Measurements from ENCODE around the gene DLG2. TPM values are rescaled to one million over a fixed set of nuclear protein-coding genes. Genes with fewer than 3 reads are reported as not detected.

DLG2 gene
- total and polyA plus RNA-seq, 9 of the 15 experiments (the other 6 are each of a cell fraction or from before 2014, with no cell fraction given) = 0.52 to 1.6 (median 0.95) TPM

- no peak for ATAC-seq
- CTCF ChIA-PET (ENCODE audit: low intra/inter-chr PET ratio) = no interaction called here
- no peaks in the 10 kb centered on the region for H3K4me1 ChIP-seq (replicated peaks in 1 of 2; ENCODE audit: control insufficient read depth in 2 of 2, insufficient read depth in 2 of 2, low read length in 2 of 2)
These were observed 1565.4 kb downstream of the DLG2 start for GRCh38 chr11:84061726-84062125.

More at GRCh38 chr11:84061726-84062125, 1565.4 kb downstream of the DLG2 start:
- H3K27ac ChIP-seq (ENCODE audit: extremely low read depth, low read depth, low read length) = no peak overlapping the region
- POLR2A ChIA-PET = no interaction called here
- TF ChIP-seq POLR2AphosphoS2 (IDR thresholded peaks at IDR 0.05; ENCODE audit: low read length) (no peak), YBX1 (IDR thresholded peaks at IDR 0.05) (no peak), LCOR (CRISPR knock-in tag; IDR thresholded peaks at IDR 0.05) (no peak), ZNF584 (CRISPR knock-in tag; IDR thresholded peaks at IDR 0.05; ENCODE audit: low read depth) (no peak), RFX1 (IDR thresholded peaks at IDR 0.05) (no peak), ZMIZ1 (IDR thresholded peaks at IDR 0.05; ENCODE audit: low read depth in 2 of 2, low read length in 2 of 2) (no peak), KLF6 (CRISPR knock-in tag; IDR thresholded peaks at IDR 0.05; ENCODE audit: borderline replicate concordance) (no peak), CXXC5 (CRISPR knock-in tag; IDR thresholded peaks at IDR 0.05) (no peak)
- in situ Hi-C loops (cut with MboI) (no loop called here), intact Hi-C loops (cut with micrococcal nuclease) (no loop called here)
- H3K9ac ChIP-seq (ENCODE audit: insufficient read depth in 1 of 2, low read depth in 2 of 2, low read length in 2 of 2) = no peak overlapping the region
- no TSS peak for BruUV-seq (replicated peaks)
- no peaks in the 10 kb centered on the region for H3K9me1 ChIP-seq (ENCODE audit: control insufficient read depth, insufficient read depth, low read length)
- H4K20me1 ChIP-seq (replicated peaks; ENCODE audit: control insufficient read depth, insufficient read depth, low read length) = no peaks in the 10 kb centered on the region
- no peak overlapping the region for H2AFZ ChIP-seq (ENCODE audit: low read depth, low read length)
- FAIRE-seq (no peak), DNase-seq (ENCODE audit: extremely low read depth in 1 of 4, low spot score in 3 of 4) (no peak)
- 0% methylated on average over 1 of the region's 1 CpG for WGBS (ENCODE audit: insufficient coverage, low coverage, missing lambda C conversion rate)
- no peaks in the 10 kb centered on the region for H3K27me3 ChIP-seq (ENCODE audit: control insufficient read depth in 2 of 2, insufficient read depth in 2 of 2, low read length in 2 of 2)
- H3K36me3 ChIP-seq (ENCODE audit: control insufficient read depth, insufficient read depth, low read length) = no peaks in the 10 kb centered on the region
- no peak overlapping the region for H3K4me3 ChIP-seq
- no peaks in the 10 kb centered on the region for H3K9me3 ChIP-seq (replicated peaks; ENCODE audit: control insufficient read depth, insufficient read depth, low read depth, low read length)
- no peak overlapping the region for H3K4me2 ChIP-seq (ENCODE audit: insufficient read depth, low read length)
- no peaks in the 10 kb centered on the region for H3K79me2 ChIP-seq (ENCODE audit: control insufficient read depth, insufficient read depth, low read length)

All from K562 (cell line).